NCI-H1092 (cell line): ENCODE measurements around the gene C1orf115.
A peak's percentile ranks its signal among the peaks of the same experiment; 100 is the strongest.
"Not testable (repeated sequence)": the region's sequence is repeated elsewhere in the genome, so short reads cannot be mapped to it uniquely, and the experiment has no call there.

Experiments
- DNase-seq: peaks from one replicate; lab custom pipeline; 2025; lab: John Stamatoyannopoulos, UW

C1orf115 gene, protein sequence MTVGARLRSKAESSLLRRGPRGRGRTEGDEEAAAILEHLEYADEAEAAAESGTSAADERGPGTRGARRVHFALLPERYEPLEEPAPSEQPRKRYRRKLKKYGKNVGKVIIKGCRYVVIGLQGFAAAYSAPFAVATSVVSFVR

DNA sequence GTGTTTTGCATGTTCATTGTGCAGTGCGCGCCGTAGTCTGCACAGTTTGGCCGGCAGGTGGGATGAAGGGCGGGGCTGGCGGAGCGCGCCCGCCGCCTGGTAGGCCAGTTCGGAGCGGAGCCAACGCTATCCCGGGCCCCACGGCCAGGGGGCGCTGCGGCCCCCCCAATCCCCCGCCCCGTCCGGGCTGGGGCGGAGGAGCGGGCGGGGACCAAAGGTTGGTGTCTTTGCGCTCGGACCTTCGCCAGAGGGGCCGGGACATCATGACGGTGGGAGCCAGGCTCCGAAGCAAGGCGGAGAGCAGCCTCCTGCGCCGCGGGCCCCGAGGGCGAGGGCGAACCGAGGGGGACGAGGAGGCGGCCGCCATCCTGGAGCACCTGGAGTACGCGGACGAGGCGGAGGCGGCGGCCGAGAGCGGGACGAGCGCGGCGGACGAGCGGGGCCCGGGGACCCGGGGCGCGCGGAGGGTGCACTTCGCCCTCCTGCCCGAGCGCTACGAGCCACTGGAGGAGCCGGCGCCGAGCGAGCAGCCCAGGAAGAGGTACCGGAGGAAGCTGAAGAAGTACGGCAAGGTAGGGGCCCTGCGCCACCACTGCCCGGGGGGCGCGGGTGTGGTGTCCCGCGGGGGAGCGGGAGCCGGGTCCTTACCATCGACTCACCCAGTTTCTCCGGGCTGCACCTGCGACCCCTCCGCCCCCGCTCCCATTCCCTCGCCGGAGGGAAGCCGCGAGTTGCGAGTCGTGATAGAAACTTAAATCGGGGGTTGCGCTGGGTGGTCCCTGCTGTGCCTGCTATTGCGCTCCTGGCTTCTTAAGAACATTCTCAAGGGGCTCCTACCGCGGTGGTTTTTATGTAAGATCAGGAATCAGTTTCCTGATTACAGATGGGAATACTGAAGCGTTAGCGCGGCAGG is at the start of gene C1orf115:
Gene C1orf115, plus strand, starts transcription at position 224 of the 913 bp plus-strand sequence. Its CDS starts 40 bp downstream, at position 264.
- DNase-seq: peak; percentile 73

DNA sequence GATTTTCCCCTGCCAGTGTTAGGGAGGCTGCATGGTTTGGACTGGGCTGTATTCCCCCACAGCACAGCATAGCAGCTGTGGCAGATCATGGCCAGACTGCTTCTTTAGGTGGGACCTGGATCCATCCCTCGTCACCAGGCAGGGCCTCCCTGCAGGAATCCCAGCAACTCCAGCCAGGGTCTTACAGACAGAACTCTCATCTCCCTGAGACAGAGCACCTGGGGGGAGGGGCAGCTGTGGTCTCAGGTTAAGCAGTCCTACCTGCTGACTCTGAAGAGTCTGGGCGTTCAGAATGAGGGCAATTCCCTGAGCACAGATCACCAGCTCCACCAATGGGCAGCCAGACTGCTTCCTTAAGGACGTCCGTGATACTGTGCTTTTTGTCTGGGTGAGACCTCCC is 47.9 kb upstream of the C1orf115 start:
- no peak for DNase-seq

DNA sequence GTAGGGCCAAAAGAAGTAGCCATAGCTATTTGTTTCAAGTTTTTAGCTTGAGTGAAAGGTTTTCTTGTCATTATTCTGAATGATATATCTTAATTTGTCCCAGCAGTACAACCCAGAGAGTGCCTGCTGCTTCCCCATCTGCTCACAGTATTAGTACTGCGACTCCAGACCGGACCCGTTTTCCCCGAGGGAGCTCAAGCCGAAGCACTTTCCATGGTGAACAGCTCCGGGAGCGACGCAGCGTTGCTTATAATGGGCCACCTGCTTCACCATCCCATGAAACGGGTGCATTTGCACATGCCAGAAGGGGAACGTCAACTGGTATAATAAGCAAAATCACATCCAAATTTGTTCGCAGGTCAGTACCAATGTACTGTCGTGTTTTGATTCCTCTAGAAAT is 37.2 kb upstream of the C1orf115 start:
- DNase-seq: no peak

DNA sequence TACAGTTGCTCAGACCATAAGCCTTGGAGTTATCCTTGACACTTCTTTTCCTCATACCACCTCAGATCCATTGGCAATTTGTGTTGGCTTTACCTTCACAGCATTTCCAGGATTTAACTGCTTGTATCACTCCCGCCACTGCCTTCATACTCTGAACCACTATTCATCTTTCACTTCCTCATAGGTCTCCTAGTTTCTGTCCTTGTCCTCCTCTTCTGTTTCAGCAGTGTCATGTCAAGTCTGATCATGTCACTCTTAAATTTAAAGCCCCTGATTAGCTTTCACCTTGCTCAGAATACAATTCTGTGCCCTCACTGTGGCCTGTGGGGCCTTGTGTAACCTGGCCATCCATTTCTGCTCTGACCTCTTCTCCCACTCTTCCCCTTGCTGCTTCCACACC is 34.7 kb upstream of the C1orf115 start:
- no peak for DNase-seq

DNA sequence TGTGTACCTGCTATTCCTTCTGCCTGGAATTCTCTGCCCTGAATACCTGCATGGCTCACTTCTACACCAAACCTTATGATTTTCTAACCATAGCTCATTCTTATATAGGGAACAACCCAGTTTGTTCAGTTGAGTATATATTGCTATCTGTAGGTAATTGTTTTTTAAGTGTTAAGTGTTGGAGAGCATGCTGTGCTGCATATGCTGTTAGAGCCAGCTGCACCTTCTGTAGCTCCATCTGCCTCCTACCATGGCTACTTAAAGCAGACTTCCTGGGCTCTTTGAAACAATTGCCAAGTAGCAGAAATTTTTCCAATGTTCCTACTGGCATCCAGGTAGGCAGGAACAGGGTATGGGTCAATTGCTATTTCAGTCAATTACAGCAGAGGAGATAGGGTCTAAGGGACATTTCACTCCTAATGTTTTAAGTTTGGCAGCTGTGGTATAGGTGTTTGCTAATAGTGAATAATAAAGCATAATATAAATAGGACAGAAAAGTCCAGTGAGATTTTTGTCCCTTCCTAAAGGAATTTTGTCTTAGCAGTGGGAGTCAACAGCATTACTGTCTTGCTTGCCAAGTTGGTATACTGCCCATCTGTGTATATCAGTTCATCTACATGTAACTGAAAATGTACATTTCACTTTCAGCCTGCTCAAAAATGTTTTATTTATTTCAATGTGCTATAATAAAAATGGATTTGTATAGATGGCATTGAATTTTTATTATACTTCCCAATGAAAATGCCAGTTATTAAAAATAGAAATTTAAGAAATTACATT is 34.0 kb upstream of the C1orf115 start:
- DNase-seq: no peak

DNA sequence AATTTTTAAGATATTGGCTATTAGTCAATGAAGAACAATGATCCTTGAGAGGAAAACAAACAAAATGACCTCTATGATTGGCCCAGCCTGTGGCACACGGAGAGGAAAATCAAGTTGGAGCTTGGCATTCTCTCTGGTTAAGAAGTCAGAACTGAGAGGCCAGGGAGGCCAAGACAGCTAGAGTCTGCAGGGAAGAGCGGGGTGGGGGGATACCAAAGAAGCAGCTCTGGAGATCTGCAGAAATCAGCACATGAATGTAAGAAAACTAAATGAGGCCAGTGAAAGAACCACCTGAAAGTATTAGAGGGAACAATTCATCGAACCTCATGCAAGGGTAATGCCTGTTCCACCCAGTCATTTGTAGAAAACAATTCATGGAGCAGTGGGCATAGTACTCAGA is 23.8 kb upstream of the C1orf115 start:
- DNase-seq: no peak

DNA sequence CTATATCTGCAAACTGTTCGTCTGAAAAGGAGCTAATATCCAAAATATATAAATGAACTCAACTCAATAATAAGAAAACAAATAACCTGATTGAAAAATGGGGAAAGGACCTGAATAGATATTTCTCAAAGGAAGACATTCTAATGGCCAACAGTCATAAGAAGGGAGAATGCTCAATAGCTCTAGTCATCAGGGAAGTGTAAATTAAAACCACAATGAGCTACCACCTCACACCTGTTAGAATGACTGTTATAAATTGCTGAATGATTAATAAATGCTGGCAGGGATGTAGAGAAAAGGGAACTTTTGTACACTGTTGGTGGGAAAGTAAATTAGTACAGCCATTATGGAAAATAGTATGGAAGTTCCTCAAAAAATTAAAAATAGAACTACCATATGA is 21.2 kb upstream of the C1orf115 start:
- DNase-seq: no peak

DNA sequence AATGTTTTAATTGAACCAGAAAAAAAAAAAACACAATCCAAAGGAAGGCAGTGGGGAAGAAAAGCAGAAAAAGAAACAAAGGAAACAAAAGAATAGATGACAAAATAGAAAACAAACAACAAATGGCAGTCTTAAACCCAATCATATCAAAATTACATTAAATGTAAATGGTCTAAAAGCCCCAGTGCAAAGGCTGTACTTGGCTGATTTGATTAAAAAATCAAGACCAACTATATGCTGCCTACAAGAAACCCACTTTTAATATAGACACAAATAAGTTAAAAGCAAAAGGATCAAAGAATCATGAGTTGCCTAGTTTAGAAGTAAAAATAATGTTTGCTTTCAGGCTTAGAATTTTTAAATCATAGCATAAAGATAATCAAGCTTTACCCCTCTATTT is 19.8 kb upstream of the C1orf115 start:
- no peak for DNase-seq

DNA sequence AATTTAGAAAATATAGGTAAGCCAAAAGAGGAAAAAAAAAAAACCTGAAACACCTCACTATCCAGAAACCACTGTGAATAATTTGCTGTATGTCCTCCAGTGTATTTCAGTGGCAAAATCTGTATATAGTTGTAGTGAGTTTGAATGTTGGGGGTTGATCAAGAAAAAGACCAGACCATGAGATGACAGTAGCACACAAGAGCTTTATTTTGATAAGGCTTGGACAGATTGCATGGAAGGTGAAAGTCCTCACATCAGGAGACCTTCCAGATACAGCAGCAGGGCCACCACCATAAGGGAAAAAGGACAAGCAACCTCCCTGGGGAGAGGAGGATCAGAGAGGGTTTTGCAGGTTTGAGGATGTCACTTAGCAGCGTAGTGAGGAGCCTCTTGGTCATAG is 16.2 kb upstream of the C1orf115 start:
- no peak for DNase-seq

DNA sequence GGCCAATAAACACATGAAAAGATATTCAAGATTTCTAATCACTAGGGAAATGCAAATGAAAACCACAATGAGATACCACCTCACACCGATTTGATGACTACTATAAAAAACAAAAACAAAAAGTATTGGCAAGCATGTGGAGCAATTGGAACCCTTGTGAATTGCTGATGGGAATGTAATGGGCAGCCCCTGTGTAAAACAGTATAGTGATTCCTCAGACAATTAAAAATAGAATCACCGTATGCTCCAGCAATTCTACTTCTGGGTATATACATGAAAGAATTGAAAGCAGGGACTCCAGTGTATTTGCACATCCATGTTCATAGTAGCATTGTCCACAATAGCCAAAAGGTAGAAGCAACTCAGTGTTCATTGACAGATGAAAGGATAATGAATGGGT is 12.9 kb upstream of the C1orf115 start:
- no peak for DNase-seq

DNA sequence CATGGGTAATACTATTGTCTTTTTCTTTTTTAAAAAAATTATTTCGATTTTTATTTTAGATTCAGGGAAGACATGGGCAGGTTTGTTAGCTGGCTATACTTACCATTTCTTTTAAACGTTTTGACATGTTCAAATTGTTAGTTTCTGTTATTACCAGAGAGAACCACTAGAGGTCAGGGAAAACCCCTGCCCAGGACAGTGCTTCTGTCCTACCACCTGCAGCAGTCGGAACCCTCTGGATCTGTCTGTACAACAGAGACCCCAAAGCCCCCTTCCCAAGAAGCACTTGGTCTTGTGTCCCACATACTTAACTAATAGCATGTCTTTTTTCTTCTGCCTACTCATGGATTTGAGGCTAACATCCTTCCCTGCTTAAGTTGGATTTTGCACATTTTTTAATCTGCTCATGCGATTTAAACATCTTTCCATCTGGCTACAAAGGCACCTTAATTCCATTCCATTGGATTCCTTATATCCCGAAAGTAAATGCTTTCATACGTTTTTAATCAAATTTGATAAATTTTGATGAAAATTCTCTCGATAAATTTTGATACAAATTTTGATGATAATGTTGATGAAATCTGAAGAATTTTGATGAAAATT is 10.0 kb upstream of the C1orf115 start:
- DNase-seq: peak; percentile 39

DNA sequence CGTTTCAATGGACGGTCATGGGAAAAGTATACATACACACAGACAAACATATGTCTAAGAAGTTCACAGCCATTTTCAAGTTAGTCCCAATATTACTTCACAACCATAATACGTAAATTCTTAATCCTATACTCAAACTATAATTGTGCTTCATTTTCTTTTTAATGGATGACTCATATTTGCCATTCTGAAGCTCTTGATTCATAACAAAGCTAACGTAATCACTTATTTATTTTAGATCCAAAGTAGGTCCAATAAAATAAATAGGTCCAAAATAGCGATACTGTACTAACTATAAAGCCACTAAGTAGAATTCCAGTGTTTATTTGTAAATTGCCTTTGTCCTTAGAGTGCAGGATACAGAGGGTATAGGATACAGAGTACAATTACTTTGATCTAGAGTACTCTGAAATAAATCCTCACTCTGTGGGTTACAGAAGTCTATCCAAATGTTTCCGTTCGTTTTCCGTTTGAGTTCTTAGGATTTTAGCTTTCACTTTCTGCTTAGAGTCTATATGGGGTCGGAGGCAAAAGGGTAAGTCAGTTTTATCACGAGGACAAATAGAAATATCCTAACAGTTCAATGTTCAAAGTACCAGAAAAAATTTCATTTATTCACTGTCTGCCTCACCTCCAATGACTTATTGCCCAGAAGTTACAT is 8.8 kb upstream of the C1orf115 start:
- no peak for DNase-seq

DNA sequence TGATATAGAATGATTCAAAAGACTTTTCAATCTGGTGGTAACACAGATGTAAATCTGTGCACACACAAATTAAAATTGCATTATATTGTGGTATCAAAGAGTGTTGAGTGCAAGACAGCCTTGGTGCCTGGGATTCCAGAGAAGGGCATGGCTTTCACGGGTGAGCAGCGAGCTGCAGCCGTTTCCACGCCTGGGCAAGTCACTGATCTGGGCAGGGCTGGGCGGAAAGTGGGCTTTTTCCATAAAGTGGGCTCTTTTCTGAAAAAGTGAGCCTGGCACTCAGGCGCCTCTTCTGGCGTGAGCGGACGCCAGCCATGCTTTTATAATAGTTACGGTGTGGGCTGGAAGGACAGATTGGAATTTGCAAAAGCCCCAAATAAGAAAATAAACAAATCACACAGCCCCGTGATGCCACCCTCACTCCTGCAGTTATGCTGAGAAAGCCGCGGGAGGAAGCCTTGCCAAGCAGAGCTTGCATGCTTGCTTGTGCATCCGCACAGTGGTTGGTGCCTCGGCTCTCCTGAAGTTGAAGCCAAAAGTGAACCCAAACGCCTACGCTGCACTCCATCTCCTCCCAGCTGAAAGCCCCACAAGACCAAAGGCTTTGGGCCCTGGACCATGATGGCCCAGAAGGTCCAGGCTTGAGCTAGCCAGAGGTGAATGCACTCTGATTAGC is 7.1 kb upstream of the C1orf115 start:
- DNase-seq: no peak

DNA sequence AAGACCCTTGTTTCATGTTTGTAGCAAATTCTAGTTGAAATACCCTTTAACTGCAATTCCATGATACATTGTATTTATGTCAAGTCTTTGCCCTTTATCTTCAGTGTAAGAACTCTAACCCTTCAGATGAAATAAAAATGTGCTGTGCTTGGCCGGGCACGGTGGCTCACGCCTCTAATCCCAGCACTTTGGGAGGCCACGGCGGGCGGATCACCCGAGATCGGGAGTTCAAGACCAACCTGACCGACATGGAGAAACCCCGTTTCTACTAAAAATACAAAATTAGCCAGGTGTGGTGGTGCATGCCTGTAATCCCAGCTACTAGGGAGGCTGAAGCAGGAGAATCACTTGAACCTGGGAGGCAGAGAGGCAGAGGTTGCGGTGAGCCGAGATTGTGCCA is 6.4 kb upstream of the C1orf115 start:
- DNase-seq: not testable (repeated sequence)

DNA sequence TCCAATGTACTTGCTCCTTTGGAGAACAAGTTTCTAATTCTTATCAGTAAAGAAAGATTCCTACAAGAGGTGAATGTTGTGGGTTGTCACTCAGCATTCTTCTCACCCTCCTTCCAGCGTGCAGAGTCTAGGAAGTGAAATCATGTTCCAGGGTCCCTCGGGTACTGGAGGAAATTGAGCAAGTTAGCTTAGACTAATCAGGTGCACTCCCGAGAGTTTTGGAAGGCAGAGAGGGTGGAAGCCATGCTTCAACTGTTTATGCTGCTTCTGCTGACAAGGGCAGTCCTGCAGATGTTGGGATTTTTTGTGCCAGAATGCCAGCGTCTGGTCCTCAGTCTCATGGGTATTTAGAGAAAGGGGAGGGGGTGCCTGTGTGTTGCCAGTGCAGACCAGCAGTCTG is 5.3 kb upstream of the C1orf115 start:
- DNase-seq: no peak

DNA sequence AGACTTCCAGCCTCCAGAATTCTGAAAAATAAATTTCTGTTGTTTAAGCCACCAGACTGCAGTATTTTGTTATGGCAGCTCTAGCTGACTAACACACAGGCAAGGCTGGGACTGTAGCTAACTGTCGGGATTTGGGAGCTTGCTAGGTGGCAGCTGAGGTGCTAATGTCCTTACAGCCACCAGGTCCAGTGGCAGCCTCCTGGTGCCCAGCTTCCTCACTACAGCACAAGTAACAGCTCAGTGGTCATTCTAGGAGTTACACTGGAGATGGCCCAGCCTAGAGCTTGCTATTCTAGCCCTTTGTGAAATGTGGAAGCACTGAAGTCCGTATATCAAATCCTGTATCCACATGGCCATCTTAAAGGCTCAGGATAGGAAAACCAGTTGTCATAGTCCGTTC is 4.3 kb upstream of the C1orf115 start:
- DNase-seq: no peak

DNA sequence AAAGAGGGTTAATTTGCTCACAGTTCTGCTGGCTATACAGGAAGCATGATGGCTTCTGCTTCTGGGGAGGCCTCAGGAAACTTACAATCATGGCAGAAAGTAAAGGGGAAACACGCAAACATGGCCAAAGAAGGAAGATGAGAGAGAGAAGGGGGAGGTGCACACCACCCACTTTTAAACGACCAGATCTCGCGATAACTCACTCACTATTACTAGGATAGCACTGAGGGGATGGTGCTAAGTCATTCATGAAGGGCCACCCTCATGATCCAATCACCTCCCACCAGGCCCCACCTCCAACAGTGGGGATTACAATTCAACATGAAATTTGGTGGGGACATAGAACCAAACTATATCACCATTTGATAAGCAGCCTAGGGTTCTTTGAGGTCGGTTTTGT is 2.4 kb upstream of the C1orf115 start:
- no peak for DNase-seq

DNA sequence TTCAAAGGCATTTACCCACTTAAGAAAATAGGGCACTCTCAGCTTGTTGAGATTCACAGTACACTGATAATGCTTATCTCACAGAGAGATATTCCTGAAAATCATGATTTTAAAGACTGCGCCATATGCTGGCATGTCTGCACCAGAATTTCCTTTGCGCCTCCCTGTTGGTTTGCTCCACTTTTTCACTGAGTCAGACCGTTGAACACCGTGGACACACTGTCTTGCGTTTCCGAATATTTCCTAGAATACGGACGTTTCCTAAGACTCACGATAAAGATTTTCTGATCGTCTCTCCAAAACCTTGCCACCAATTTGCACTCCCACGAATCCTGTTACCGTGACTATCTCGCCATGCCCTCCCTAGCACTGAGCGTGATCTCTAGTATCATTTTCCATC is 497 bp upstream of the C1orf115 start:
- no peak for DNase-seq

DNA sequence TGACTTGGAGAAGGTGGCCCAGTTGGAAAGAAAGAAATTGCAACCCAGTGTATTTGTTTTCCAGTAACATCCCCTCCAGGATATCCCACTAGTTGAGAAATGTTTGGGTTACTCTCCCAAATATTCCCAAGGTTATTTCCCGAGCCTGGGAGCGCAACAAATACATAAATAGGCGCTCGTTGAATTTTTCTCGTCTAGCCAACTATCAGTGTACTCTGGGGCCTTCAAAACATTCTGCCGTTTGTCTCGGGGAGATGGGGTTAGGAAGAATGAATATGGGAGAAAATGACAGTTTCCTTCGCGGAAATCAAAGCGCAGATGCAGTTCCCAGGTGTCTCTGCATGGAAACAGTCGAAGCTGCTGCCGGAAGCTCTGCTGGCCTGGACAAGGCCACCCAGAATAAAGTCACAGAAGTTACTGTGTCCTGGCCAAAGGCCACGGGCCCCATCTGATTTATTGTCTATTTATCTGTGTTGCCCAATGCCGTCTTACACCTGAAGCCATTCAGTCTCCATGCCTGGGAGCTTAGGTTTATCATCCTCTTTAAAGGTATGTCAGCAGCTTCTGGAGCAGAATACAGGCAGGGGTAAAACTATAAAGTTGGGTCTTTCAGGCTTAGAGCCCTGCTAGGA is 1.0 kb downstream of the C1orf115 start:
- DNase-seq: no peak

DNA sequence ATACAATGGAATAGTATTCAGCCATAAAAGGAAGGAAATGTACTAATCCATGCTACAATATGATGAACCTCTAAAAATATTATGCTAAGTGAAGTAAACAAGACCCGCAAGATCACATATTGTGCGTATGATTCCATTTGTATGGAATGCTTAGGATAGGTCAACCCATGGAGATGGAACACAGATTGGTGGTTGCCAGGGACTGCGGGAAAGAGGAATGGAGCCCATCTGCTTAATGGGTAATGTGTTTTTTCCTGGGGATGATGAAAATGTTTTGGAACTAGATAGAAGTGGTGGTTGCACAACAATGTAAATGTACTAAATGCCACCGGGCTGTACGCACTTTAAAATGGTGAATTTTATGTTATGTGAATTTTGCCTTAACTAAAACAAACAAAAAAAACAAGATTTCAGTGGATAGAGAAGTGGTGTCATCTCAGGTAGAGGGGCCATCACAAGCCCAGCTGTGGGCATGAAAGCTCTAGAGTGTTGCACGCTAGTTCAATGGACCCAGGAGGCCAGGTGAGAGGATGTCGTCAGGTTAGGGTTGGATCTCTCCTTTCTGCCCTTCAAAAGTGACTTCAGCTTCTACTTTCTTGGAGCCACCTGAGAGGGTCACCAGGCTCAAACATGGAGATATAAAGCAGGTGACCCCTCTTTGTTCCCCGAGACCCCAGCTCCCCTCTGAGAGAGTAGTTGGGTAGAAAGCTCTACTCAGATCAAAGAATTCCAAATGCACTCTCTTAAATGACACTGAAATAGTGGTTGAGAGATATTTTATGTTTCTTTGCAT is 2.5 kb downstream of the C1orf115 start:
- no peak for DNase-seq
